ENCODE results near the gene BRCA2.

The BRCA2 gene

DNA sequence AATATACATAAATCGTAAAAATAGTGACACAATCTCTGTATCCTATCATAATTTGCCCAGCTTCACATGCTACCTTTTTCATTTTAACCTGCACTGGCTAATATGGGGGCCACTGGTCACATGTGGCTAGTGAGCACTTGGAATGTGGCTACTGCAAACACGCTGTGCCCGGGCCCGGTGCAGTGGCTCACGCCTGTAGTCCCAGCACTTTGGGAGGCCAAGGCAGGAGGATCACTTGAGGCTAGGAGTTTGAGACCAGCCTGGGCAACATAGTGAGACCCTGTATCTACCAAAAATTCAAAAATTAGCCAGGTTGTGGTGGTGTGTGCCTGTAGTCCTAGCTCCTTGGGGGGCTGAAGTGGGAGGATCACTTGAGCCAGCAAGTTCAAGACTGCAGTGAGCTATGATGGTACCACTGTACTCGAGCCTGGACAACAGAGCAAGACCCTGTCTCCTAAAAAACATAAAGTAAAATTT is 114.2 kb downstream of the BRCA2 start:
- H3K4me3 ChIP-seq (ENCODE audit: insufficient read depth, low read length, poor library complexity, severe bottlenecking), result no peak overlapping the region
- H3K9me3 ChIP-seq (ENCODE audit: insufficient read depth, low read length), result no peaks in the 10 kb centered on the region
- no peaks in the 10 kb centered on the region for H3K27me3 ChIP-seq (ENCODE audit: low read length)
- 0 out of 2 replicates have a peak, but pooled peaks cover 3% of the 10 kb centered on the region for H3F3A ChIP-seq (ENCODE audit: insufficient read depth)
- H3K9me2 ChIP-seq (replicated peaks; ENCODE audit: insufficient read depth, low read length), result no peaks in the 10 kb centered on the region
- H4K20me1 ChIP-seq (ENCODE audit: low read depth, low read length), result no peaks in the 10 kb centered on the region
- H3K36me3 ChIP-seq (ENCODE audit: low read length), result no peaks in the 10 kb centered on the region
- H3K27ac ChIP-seq (ENCODE audit: low read depth, low read length), result no peak overlapping the region
- H3K79me2 ChIP-seq (ENCODE audit: insufficient read depth, low read length), result no peaks in the 10 kb centered on the region
- no peak overlapping the region for H3K4me2 ChIP-seq (ENCODE audit: low read depth, low read length, poor library complexity, severe bottlenecking)
- H2AFZ ChIP-seq (ENCODE audit: low read depth, low read length, severe bottlenecking), result no peak overlapping the region
- no peak overlapping the region for H3K9ac ChIP-seq (ENCODE audit: low read length)
- TF ChIP-seq, protein P1, sequence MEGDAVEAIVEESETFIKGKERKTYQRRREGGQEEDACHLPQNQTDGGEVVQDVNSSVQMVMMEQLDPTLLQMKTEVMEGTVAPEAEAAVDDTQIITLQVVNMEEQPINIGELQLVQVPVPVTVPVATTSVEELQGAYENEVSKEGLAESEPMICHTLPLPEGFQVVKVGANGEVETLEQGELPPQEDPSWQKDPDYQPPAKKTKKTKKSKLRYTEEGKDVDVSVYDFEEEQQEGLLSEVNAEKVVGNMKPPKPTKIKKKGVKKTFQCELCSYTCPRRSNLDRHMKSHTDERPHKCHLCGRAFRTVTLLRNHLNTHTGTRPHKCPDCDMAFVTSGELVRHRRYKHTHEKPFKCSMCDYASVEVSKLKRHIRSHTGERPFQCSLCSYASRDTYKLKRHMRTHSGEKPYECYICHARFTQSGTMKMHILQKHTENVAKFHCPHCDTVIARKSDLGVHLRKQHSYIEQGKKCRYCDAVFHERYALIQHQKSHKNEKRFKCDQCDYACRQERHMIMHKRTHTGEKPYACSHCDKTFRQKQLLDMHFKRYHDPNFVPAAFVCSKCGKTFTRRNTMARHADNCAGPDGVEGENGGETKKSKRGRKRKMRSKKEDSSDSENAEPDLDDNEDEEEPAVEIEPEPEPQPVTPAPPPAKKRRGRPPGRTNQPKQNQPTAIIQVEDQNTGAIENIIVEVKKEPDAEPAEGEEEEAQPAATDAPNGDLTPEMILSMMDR (IDR thresholded peaks at IDR 0.05; ENCODE audit: insufficient read depth, low read length, poor library complexity, severe bottlenecking), result no peak
- TF ChIP-seq EZH2phosphoT487 (conservative IDR thresholded peaks at IDR 0.05; ENCODE audit: low read length), result no peak

DNA sequence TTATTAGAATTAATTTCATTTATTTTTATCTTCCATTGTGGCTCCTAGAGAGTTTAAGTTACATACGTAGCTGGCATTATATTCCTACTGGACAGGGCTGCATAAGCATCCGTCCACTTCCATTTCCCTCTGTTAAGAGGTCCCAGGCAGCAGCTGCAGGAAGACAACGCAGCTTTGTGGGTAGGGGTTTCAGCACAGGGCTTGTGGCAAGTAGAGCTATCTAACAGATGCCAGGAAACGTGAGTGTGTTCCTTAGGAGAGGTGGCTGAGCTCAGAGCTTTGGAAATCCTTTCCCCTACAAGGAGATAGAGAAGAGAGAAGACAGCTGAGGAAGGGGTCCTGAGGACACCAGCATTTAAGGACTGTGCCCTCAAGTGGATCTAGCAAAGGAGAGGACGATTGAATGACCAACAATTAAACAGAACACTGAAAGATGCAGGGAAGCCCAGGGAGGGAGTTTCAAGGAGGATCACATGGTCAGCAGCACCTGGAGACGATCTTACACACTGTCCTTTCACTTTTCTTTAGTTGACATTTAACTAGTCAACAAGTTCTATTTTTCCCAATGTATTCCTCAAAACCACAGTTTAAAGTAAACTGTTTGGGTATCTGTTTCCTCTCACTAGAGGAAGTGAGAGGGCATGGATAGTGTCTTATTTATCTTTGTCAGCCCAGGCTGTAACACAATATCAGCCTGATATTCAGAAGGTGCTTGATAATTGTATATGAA is 114.9 kb downstream of the BRCA2 start:
- no peak for TF ChIP-seq EZH2phosphoT487 (conservative IDR thresholded peaks at IDR 0.05; ENCODE audit: low read length)
- TF ChIP-seq, protein P1 (IDR thresholded peaks at IDR 0.05; ENCODE audit: insufficient read depth, low read length, poor library complexity, severe bottlenecking), result no peak
- 0 out of 2 replicates have a peak, but pooled peaks cover 3% of the 10 kb centered on the region for H3F3A ChIP-seq (ENCODE audit: insufficient read depth)
- H3K79me2 ChIP-seq (ENCODE audit: insufficient read depth, low read length), result no peaks in the 10 kb centered on the region
- H3K9me2 ChIP-seq (replicated peaks; ENCODE audit: insufficient read depth, low read length), result no peaks in the 10 kb centered on the region
- H3K27me3 ChIP-seq (ENCODE audit: low read length), result no peaks in the 10 kb centered on the region
- no peak overlapping the region for H3K9ac ChIP-seq (ENCODE audit: low read length)
- H4K20me1 ChIP-seq (ENCODE audit: low read depth, low read length), result no peaks in the 10 kb centered on the region
- H3K4me2 ChIP-seq (ENCODE audit: low read depth, low read length, poor library complexity, severe bottlenecking), result no peak overlapping the region
- no peak overlapping the region for H2AFZ ChIP-seq (ENCODE audit: low read depth, low read length, severe bottlenecking)
- no peak overlapping the region for H3K4me3 ChIP-seq (ENCODE audit: insufficient read depth, low read length, poor library complexity, severe bottlenecking)
- no peaks in the 10 kb centered on the region for H3K9me3 ChIP-seq (ENCODE audit: insufficient read depth, low read length)
- H3K36me3 ChIP-seq (ENCODE audit: low read length), result no peaks in the 10 kb centered on the region
- H3K27ac ChIP-seq (ENCODE audit: low read depth, low read length), result no peak overlapping the region

DNA sequence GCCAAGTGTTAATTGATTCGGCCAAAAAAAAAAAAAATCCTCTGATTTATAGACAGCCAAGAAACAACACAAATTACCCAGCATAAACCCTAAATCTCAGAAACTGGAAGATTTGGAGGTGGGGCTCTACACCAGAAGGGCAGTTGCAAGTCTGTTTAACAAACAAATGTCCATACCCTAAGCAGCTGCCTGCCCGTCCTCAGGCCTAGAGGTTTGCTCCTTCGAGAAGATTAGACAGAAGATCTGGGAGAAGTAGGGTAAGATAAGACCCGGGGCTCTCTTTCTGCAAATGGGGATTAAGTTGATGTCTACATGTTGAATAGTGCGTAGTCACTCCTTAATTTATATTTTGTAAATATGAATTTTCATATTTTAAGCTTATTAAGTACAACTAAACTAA is 116.1 kb downstream of the BRCA2 start:
- no peaks in the 10 kb centered on the region for H3K27me3 ChIP-seq (ENCODE audit: low read length)
- no peak overlapping the region for H3K9ac ChIP-seq (ENCODE audit: low read length)
- H3K27ac ChIP-seq (ENCODE audit: low read depth, low read length), result no peak overlapping the region
- H3K9me2 ChIP-seq (replicated peaks; ENCODE audit: insufficient read depth, low read length), result no peaks in the 10 kb centered on the region
- no peak overlapping the region for H3K4me3 ChIP-seq (ENCODE audit: insufficient read depth, low read length, poor library complexity, severe bottlenecking)
- no peaks in the 10 kb centered on the region for H4K20me1 ChIP-seq (ENCODE audit: low read depth, low read length)
- H3K4me2 ChIP-seq (ENCODE audit: low read depth, low read length, poor library complexity, severe bottlenecking), result no peak overlapping the region
- H3K9me3 ChIP-seq (ENCODE audit: insufficient read depth, low read length), result no peaks in the 10 kb centered on the region
- TF ChIP-seq, protein P1 (IDR thresholded peaks at IDR 0.05; ENCODE audit: insufficient read depth, low read length, poor library complexity, severe bottlenecking), result no peak
- TF ChIP-seq EZH2phosphoT487 (conservative IDR thresholded peaks at IDR 0.05; ENCODE audit: low read length), result no peak
- H2AFZ ChIP-seq (ENCODE audit: low read depth, low read length, severe bottlenecking), result no peak overlapping the region
- H3F3A ChIP-seq (ENCODE audit: insufficient read depth), result 0 out of 2 replicates have a peak, but pooled peaks cover 3% of the 10 kb centered on the region
- H3K79me2 ChIP-seq (ENCODE audit: insufficient read depth, low read length), result no peaks in the 10 kb centered on the region
- no peaks in the 10 kb centered on the region for H3K36me3 ChIP-seq (ENCODE audit: low read length)

Data from SU-DHL-6 (cell line).